ENCODE results near the gene SKIC8.
"Not testable (repeated sequence)": the region's sequence is repeated elsewhere in the genome, so short reads cannot be mapped to it uniquely, and the experiment has no call there.

DNA sequence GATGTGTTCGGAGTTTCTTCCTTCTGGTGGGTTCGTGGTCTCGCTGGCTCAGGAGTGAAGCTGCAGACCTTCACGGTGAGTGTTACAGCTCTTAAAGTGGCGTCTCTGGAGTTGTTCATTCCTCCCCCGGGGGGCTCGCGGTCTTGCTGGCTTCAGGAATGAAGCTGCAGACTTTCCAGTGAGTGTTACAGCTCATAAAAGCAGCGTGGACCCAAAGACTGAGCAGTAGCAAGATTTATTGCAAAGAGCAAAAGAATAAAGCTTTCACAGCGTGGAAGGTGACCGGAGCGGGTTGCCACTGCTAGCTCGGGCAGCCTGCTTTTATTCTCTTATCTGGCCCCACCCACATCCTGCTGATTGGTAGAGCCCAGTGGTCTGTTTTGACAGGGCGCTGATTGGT lies 54.0 kb downstream of the SKIC8 start:
- not testable (repeated sequence) for TF ChIP-seq EZH2 (IDR thresholded peaks at IDR 0.05; ENCODE audit: borderline replicate concordance, low read depth, low read length, poor library complexity, severe bottlenecking)
- TF ChIP-seq, protein P1, sequence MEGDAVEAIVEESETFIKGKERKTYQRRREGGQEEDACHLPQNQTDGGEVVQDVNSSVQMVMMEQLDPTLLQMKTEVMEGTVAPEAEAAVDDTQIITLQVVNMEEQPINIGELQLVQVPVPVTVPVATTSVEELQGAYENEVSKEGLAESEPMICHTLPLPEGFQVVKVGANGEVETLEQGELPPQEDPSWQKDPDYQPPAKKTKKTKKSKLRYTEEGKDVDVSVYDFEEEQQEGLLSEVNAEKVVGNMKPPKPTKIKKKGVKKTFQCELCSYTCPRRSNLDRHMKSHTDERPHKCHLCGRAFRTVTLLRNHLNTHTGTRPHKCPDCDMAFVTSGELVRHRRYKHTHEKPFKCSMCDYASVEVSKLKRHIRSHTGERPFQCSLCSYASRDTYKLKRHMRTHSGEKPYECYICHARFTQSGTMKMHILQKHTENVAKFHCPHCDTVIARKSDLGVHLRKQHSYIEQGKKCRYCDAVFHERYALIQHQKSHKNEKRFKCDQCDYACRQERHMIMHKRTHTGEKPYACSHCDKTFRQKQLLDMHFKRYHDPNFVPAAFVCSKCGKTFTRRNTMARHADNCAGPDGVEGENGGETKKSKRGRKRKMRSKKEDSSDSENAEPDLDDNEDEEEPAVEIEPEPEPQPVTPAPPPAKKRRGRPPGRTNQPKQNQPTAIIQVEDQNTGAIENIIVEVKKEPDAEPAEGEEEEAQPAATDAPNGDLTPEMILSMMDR (conservative IDR thresholded peaks at IDR 0.05; ENCODE audit: low read depth, low read length): not testable (repeated sequence)

Measured in A673 (cell line).